Measurements from ENCODE around the gene RRP1. TPM values are rescaled to one million over a fixed set of nuclear protein-coding genes. Genes with fewer than 3 reads are reported as not detected.
A peak's percentile ranks its signal among the peaks of the same experiment; 100 is the strongest.

RRP1 gene
- total and polyA plus RNA-seq, 2 of the 13 experiments (the other 11 are each of a cell fraction or from before 2014, with no cell fraction given) = 20.1 to 35.1 TPM

GRCh38 chr21:43783098-43783700 is 6.2 kb upstream of the RRP1 start (continued):
- 0 out of 2 replicates have a peak, but pooled peaks have one; percentile 58 for TF ChIP-seq ZIK1 (CRISPR knock-in tag; IDR thresholded peaks at IDR 0.05; ENCODE audit: borderline replicate concordance, low read depth)
- TF ChIP-seq KDM2A (CRISPR knock-in tag; IDR thresholded peaks at IDR 0.05; ENCODE audit: borderline replicate concordance, low read depth) = peak; percentile 64; the same call in 1 of the 2 replicates
- no peak for TF ChIP-seq RFX1 (IDR thresholded peaks at IDR 0.05)
- TF ChIP-seq ZFAT (CRISPR knock-in tag; conservative IDR thresholded peaks at IDR 0.05) = no peak
- peak; percentile 99 for TF ChIP-seq CEBPB (IDR thresholded peaks at IDR 0.05; ENCODE audit: borderline replicate concordance, low read depth, low read length)
- TF ChIP-seq ZNF383 (CRISPR knock-in tag; IDR thresholded peaks at IDR 0.05; ENCODE audit: borderline replicate concordance) = no peak
- TF ChIP-seq KLF13 (CRISPR knock-in tag; IDR thresholded peaks at IDR 0.05) = no peak
- peak; percentile 79 for TF ChIP-seq ZFX (CRISPR knock-in tag; IDR thresholded peaks at IDR 0.05; ENCODE audit: low read depth)
- peak; percentile 77; the same call in 1 of the 2 replicates for TF ChIP-seq ETV5 (CRISPR knock-in tag; IDR thresholded peaks at IDR 0.05; ENCODE audit: borderline replicate concordance)
- peak; percentile 87 for TF ChIP-seq TMF1 (CRISPR knock-in tag; IDR thresholded peaks at IDR 0.05; ENCODE audit: low read depth)
- peak; percentile 54; the same call in 1 of the 2 replicates for TF ChIP-seq ZKSCAN8 (CRISPR knock-in tag; IDR thresholded peaks at IDR 0.05; ENCODE audit: borderline replicate concordance)
- no peak for TF ChIP-seq PRMT3 (CRISPR knock-in tag; IDR thresholded peaks at IDR 0.05; ENCODE audit: borderline replicate concordance, low read depth)
- peak; percentile 85; the same call in 1 of the 2 replicates for TF ChIP-seq SSRP1 (CRISPR knock-in tag; IDR thresholded peaks at IDR 0.05)
- no peak for TF ChIP-seq ZNF446 (CRISPR knock-in tag; IDR thresholded peaks at IDR 0.05)
- TF ChIP-seq NR2F6 (IDR thresholded peaks at IDR 0.05) = peak; percentile 57
- peak; percentile 66 for TF ChIP-seq NR2F6 (CRISPR knock-in tag; IDR thresholded peaks at IDR 0.05)
- no peak for TF ChIP-seq SMAD9 (CRISPR knock-in tag; IDR thresholded peaks at IDR 0.05)
- no peak for TF ChIP-seq ZFYVE20 (CRISPR knock-in tag; IDR thresholded peaks at IDR 0.05; ENCODE audit: borderline replicate concordance, low read depth)
- TF ChIP-seq, protein P1, sequence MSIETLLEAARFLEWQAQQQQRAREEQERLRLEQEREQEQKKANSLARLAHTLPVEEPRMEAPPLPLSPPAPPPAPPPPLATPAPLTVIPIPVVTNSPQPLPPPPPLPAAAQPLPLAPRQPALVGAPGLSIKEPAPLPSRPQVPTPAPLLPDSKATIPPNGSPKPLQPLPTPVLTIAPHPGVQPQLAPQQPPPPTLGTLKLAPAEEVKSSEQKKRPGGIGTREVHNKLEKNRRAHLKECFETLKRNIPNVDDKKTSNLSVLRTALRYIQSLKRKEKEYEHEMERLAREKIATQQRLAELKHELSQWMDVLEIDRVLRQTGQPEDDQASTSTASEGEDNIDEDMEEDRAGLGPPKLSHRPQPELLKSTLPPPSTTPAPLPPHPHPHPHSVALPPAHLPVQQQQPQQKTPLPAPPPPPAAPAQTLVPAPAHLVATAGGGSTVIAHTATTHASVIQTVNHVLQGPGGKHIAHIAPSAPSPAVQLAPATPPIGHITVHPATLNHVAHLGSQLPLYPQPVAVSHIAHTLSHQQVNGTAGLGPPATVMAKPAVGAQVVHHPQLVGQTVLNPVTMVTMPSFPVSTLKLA (IDR thresholded peaks at IDR 0.05) = no peak
- peak; percentile 33; the same call in 1 of the 2 replicates for TF ChIP-seq ZNF224 (CRISPR knock-in tag; IDR thresholded peaks at IDR 0.05)
- no peak for TF ChIP-seq FOXP1 (IDR thresholded peaks at IDR 0.05)
- TF ChIP-seq FOXP1 (CRISPR knock-in tag; IDR thresholded peaks at IDR 0.05) = peak; percentile 68
- peak; percentile 97 for TF ChIP-seq HNF1B (CRISPR knock-in tag; IDR thresholded peaks at IDR 0.05)
- TF ChIP-seq SAFB2 (CRISPR knock-in tag; IDR thresholded peaks at IDR 0.05; ENCODE audit: borderline replicate concordance, low read depth) = no peak; the same call in 1 of the 2 replicates
- peak; percentile 75; the same call in 1 of the 2 replicates for TF ChIP-seq ELF3 (CRISPR knock-in tag; IDR thresholded peaks at IDR 0.05)
- TF ChIP-seq RFXANK (CRISPR knock-in tag; IDR thresholded peaks at IDR 0.05) = no peak
- peak; percentile 62; the same call in 1 of the 2 replicates for TF ChIP-seq SIX1 (CRISPR knock-in tag; IDR thresholded peaks at IDR 0.05; ENCODE audit: borderline replicate concordance)
- no peak for TF ChIP-seq DNMT1 (CRISPR knock-in tag; IDR thresholded peaks at IDR 0.05)
- TF ChIP-seq ZNF564 (CRISPR knock-in tag; IDR thresholded peaks at IDR 0.05) = peak; percentile 74; the same call in 1 of the 2 replicates
- TF ChIP-seq ZNF225 (CRISPR knock-in tag; IDR thresholded peaks at IDR 0.05) = no peak
- peak; percentile 90 for TF ChIP-seq MAFF (IDR thresholded peaks at IDR 0.05; ENCODE audit: low read depth, low read length)
- TF ChIP-seq ZNF530 (CRISPR knock-in tag; IDR thresholded peaks at IDR 0.05; ENCODE audit: low read depth) = no peak
- TF ChIP-seq ZNF879 (CRISPR knock-in tag; IDR thresholded peaks at IDR 0.05) = no peak
